HFFc6 (cell line): ENCODE results near the gene ZNF418. TPM values are rescaled to one million over a fixed set of nuclear protein-coding genes. Genes with fewer than 3 reads are reported as not detected.

Experiments
- DNase-seq: peaks from one replicate; pipeline ENCODE4 v3.0.0-alpha.2; 2018
- H3K27ac Mint-ChIP-seq: 2 replicates; pipeline ENCODE4 v1.8.0; 2020; ENCODE audit warnings: mild to moderate bottlenecking, mixed read lengths
- H3K27me3 Mint-ChIP-seq: 2 replicates; pipeline ENCODE4 v1.8.0; 2021; ENCODE audit warnings: mild to moderate bottlenecking, moderate library complexity, mixed read lengths; ENCODE audit not compliant: insufficient read depth
- H3K36me3 Mint-ChIP-seq: 2 replicates; pipeline ENCODE4 v1.8.0; 2021; ENCODE audit warnings: low read depth, mixed read lengths
- H3K4me1 Mint-ChIP-seq: 2 replicates; pipeline ENCODE4 v1.8.0; 2020; ENCODE audit warnings: low read depth, mixed read lengths
- H3K4me3 Mint-ChIP-seq: 2 replicates; pipeline ENCODE4 v1.8.0; 2020; ENCODE audit warnings: mild to moderate bottlenecking, moderate library complexity, mixed read lengths
- H3K9me3 Mint-ChIP-seq: 2 replicates; pipeline ENCODE4 v1.8.0; 2020; ENCODE audit warnings: mild to moderate bottlenecking, mixed read lengths
- long read RNA-seq: library from polyadenylated mRNA; unstranded; transcript quantifications from one replicate; pipeline ENCODE4 v2.0.0, GENCODE V29; 2019
- total RNA-seq, 6 experiments: library from RNA; stranded (reverse); fragmentation: NEBNext Ultra II Directional; extraction: Animal tissue kit (Norgen Biotek cat#: 25700); gene quantifications; 2 replicates in 1 of 6; 3 replicates in 5 of 6; pipeline ENCODE4 v1.2.3, GENCODE V29; 2021
- TF ChIP-seq, protein P1 (sequence below): fragments of 200-600 bp; sonication (generic); IDR thresholded peaks from 2 replicates; pipeline ENCODE4 v1.5.0; 2021; ENCODE audit warnings: antibody characterized with exemption, mild to moderate bottlenecking

ZNF418 gene
- under 1 TPM; 0.07 to 0.81 (median 0.46) TPM for total RNA-seq
- long read RNA-seq, result 0 reads

- Mint-ChIP-seq H3K4me1 (no peaks in the 10 kb centered on the region), H3K27ac (no peak within 1 kb of the TSS), H3K9me3 (peaks cover 82% of the 10 kb centered on the region), H3K4me3 (peak within 1 kb of the TSS; percentile 79), H3K36me3 (peaks cover 55% of the 10 kb centered on the region), H3K27me3 (peaks cover 2% of the 10 kb centered on the region; the same call in 1 of the 2 replicates)
- TF ChIP-seq, protein P1, sequence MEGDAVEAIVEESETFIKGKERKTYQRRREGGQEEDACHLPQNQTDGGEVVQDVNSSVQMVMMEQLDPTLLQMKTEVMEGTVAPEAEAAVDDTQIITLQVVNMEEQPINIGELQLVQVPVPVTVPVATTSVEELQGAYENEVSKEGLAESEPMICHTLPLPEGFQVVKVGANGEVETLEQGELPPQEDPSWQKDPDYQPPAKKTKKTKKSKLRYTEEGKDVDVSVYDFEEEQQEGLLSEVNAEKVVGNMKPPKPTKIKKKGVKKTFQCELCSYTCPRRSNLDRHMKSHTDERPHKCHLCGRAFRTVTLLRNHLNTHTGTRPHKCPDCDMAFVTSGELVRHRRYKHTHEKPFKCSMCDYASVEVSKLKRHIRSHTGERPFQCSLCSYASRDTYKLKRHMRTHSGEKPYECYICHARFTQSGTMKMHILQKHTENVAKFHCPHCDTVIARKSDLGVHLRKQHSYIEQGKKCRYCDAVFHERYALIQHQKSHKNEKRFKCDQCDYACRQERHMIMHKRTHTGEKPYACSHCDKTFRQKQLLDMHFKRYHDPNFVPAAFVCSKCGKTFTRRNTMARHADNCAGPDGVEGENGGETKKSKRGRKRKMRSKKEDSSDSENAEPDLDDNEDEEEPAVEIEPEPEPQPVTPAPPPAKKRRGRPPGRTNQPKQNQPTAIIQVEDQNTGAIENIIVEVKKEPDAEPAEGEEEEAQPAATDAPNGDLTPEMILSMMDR, result no peak
- DNase-seq, result peak; percentile 35
Measured at GRCh38 chr19:57934820-57935665, at the start of gene ZNF418. Gene ZNF418, minus strand, starts transcription at chr19:57935402. Its CDS starts 1,580 bp downstream, at chr19:57933822.

GRCh38 chr19:57978586-57979289, 43.5 kb upstream of the ZNF418 start:
- H3K4me1 Mint-ChIP-seq, result no peaks in the 10 kb centered on the region
- H3K27me3 Mint-ChIP-seq, result peaks cover 2% of the 10 kb centered on the region
- DNase-seq, result no peak
- H3K9me3 Mint-ChIP-seq, result peaks cover 100% of the 10 kb centered on the region
- H3K4me3 Mint-ChIP-seq, result no peak overlapping the region
- TF ChIP-seq, protein P1, result no peak
- H3K27ac Mint-ChIP-seq, result no peak overlapping the region
- H3K36me3 Mint-ChIP-seq, result peaks cover 97% of the 10 kb centered on the region

DNA sequence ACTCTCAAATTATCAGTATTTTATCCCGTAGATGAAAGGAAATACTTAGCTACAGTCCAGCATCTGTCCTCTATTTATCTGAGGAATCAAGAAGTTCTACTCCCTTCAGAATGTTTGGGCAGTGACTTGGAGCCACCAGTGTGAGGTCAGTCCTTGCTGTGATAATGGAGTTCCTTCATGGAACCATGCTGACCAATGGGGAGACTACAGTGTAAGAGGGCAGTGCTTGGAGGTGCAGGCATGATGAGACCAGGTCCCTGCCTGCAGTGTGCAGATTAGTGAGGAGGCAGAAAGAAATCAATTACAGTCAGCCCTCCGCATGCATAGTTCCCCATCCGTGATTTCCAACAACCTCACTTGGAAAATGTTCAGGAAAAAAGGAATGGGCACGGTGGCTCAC, 39.2 kb upstream of the ZNF418 start, which contains the start of gene C19orf18:
Gene C19orf18, minus strand, starts transcription at position 101 of the 400 bp plus-strand sequence. CDS start 102 bp downstream, outside the sequence.
- Mint-ChIP-seq H3K4me3 (no peak within 1 kb of the TSS), H3K27ac (no peak within 1 kb of the TSS), H3K27me3 (peaks cover 2% of the 10 kb centered on the region; the same call in 1 of the 2 replicates), H3K4me1 (no peaks in the 10 kb centered on the region), H3K36me3 (peaks cover 87% of the 10 kb centered on the region), H3K9me3 (peaks cover 96% of the 10 kb centered on the region)
- no peak for DNase-seq
- TF ChIP-seq, protein P1, result no peak

DNA sequence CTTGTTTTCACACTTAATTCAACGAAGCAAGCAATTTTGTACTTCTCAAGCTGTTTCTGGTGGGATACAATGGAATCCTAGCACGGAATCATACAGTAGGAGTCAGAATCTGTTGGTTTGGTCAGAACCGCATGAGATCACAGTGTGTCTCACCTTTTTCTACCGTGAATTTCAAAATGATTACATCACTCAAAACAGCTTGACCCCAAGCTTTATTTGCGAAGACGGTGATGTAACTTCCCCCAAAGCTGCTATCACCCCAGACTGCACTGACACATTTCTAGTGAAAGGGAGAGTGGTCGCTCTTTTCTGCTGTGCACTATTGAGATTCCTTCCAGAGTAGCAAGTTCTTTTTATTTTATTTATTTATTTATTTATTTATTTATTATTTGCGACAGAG, 29.6 kb upstream of the ZNF418 start:
- H3K27ac Mint-ChIP-seq, result no peak overlapping the region
- DNase-seq, result no peak
- TF ChIP-seq, protein P1, result no peak
- no peaks in the 10 kb centered on the region; the same call in 1 of the 2 replicates for H3K27me3 Mint-ChIP-seq
- H3K36me3 Mint-ChIP-seq, result peaks cover 33% of the 10 kb centered on the region
- H3K9me3 Mint-ChIP-seq, result peaks cover 63% of the 10 kb centered on the region
- H3K4me1 Mint-ChIP-seq, result no peaks in the 10 kb centered on the region
- no peak overlapping the region for H3K4me3 Mint-ChIP-seq

DNA sequence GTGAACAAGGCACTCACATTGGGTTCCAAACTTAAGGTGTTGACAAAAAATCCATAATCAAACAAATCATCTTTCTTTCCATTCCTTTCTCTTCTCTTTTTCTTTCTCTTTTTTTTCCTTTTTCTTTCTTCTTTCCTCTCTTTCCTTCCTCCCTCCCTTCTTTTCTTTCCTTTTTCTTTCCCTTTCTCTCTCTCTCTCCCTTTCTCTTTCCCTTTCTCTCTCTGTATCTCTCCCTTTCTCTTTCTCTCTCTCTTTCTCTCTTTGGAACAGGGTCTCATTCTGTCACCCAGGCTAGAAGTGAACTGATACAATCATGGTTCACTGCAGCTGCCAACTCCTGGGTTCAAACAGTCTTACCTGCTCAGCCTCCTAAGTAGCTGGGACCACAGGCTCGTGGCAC, 26.6 kb upstream of the ZNF418 start:
- no peak overlapping the region for H3K4me3 Mint-ChIP-seq
- H3K27ac Mint-ChIP-seq, result no peak overlapping the region
- no peaks in the 10 kb centered on the region; the same call in 1 of the 2 replicates for H3K27me3 Mint-ChIP-seq
- peaks cover 65% of the 10 kb centered on the region for H3K9me3 Mint-ChIP-seq
- peaks cover 27% of the 10 kb centered on the region for H3K36me3 Mint-ChIP-seq
- TF ChIP-seq, protein P1, result no peak
- no peaks in the 10 kb centered on the region for H3K4me1 Mint-ChIP-seq
- DNase-seq, result no peak
